SW 1271 (cell line): Measurements from ENCODE around the gene MXRA7.
A peak's percentile ranks its signal among the peaks of the same experiment; 100 is the strongest.

Source experiments
- DNase-seq, 2 experiments: peaks; one replicate each; lab custom pipeline; 2025; lab: John Stamatoyannopoulos, UW

MXRA7 gene

DNA sequence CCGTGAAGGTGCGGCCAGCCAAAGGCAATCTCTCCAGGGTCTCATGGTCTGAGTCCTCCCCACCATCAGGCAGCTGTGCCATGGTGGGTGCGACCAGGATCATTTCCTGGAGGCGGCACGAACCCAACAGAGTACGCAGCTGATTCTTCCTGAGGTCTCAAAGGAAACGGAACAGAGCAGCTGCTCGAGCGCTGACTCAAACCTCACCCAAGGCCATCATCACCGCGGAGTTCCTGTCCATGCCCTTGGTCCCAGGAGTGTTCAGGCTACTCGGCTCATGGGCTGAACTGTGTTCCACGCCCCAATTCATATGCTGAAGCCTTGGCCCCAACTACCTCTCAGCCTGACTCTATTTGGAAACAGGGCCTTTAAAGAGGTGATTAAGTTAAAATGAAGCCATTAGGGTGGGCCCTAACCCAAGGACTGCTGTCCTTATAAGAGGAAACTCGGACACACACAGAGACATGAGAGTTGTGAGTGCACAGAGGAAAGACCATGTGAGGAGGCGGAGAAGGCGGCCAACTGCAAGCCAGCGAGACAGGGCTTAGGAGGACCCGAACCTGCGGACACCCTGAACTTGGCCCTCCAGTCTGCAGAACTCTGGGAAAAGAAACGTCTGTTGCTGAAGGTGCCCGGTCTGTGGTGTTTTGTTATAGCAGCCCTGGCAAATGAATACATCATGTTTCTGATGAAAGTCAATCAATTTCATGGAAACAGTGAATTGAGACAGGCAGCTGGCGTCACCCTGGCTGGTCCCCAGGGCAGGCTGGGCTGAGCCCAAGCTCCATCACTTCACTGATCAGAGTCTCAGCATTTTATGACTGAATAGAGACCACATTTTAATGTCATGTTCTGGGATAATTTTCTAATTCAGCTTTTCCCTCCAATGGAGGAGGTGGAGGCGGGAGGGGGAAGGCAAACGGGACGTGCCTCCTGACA, 13.7 kb downstream of the MXRA7 start:
- DNase-seq, result peak; percentile 33 to 62

DNA sequence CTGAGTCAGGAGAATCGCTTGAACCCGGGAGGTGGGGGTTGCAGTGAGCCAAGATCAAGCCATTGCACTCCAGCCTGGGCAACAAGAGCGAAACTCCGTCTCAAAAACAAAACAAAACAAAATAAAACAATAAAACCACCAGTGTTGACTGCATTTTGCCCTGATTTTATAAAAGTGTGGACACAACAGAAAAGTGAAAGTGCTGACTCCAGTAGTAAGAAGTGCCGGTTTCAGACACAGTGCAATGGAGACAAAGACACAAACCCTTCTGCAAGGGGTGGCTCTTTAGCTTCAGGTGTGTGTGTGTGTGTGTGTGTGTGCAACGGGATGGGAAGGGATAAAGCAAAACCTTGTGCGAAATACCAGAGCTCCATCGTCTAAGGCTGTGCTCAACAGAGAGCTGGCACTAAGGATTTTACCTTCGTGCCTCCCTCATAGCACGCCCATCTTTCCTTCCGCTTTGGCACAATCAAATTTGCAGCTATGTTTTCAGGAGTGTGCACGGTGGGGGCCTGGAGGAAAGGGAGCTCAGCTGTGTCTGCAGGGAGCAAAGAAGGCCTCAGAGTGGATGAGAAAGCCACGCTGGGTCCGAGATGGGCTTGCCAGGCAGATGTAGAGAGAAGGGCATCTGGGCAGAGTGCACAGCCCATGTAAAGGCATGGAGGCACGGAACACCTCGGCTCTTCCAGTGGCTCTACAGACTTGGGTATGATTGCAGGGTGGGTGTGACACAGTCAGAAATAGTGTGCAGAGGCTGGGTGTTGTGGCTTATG, 15.5 kb downstream of the MXRA7 start:
- DNase-seq, result no peak

DNA sequence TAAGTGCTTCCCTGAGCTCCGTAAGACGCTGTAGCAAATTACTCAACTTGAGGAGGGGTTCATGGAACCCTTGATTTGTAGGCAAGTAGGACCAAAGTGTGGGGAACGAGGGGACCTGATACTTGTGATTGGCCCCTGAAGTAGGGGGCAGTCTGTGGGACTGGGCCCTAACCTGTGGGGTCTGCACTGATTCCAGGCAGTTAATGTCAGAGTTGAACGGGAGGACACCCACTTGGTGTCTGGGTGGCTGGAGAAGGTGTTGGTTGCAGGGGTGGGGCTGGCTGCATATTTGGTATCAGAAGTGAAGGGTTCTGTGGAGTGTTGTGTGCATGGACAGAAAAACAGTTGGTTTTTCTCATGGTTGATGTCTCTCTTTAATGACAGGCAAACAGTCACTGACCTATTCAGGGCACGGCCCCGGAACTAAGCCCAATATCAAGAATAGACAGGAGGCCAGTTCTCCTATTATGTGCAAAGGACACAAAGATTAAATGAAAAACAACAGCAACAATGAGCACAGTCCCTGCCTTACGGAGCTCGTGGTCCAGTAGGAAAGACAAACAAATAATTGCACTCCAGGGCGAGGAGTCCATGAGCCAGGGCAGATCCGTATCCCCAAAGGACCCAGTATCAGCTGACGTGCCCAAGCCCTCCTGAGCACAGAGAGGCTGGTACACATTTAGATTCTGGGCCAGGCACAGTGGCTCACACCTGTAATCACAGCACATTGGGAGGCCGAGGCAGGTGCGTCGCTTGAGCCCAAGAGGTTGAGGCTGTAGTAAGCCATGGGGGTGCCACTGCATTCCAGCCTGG, 19.2 kb downstream of the MXRA7 start:
- no peak for DNase-seq

DNA sequence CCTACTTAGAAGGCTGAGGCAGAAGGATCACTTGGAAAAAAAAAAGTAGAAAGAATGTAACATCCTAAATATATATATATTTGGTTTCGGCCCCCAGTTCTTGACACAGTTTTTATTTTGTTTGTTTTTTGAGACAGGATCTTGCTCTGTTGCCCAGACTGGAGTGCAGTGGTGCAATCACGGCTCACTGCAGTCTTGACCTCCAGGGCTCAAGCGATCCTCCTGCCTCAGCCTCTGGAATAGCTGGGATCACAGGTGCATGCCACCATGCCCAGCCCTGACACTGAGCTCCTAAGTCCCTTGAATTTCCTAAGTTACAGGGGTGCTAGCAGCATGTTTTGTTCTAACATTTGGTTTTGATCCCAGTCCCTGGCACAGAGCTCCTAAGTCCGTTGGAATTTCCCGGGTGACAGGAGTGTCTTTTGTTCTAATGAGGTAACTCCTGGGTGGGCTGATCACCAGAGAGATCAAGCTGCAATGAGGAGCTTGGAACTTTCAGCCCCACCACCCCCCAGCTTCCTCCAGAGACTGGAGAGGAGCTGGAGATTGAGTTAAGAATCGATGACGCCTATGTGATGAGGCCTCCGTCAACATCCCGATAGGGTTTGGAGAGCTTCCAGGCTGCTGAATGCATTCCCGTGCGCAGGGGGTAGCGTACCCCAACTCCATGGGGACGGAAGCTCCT, 20.0 kb downstream of the MXRA7 start:
- no peak for DNase-seq

DNA sequence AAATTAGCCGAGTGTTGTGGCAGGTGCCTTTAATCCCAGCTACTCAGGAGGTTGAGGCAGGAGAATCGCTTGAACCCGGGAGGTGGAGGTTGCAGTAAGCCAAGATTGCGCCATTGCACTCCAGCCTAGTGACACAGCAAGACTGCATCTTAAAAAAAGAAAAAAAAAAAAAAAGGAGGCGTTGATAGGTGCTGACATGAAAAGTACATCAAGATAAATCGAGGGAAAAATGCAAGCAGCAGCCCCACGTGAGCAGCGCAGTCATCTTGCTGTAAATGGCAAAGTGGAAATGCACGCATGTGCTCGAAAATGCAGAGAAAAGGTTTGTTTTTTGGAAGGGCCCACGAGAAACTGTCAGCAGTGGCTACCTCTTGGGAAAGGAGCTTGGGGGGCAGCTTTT, 20.9 kb downstream of the MXRA7 start:
- DNase-seq, result no peak

DNA sequence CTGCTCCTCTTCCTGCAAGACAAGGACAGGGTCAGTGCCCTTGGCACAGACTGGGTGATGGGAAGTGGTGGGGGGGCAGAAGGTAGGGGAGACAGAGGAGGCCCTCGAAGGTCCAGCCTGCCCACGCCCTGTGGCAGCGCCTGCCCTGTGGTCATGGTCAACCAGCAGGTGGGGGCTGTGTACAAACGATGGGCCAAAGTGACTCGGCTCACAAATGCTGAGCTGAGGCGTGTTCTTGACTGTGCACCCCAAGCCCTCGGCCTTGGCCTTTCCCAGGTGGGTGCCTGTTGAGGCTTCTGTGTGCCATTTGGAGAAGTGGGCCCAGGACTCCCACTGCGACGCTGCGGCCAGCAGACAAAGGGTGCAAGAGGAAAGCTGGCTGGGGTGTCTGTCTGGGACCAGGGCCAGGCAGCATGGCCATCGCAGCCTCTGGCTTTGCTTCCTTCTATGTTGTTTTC, 22.6 kb downstream of the MXRA7 start:
- DNase-seq, result no peak

DNA sequence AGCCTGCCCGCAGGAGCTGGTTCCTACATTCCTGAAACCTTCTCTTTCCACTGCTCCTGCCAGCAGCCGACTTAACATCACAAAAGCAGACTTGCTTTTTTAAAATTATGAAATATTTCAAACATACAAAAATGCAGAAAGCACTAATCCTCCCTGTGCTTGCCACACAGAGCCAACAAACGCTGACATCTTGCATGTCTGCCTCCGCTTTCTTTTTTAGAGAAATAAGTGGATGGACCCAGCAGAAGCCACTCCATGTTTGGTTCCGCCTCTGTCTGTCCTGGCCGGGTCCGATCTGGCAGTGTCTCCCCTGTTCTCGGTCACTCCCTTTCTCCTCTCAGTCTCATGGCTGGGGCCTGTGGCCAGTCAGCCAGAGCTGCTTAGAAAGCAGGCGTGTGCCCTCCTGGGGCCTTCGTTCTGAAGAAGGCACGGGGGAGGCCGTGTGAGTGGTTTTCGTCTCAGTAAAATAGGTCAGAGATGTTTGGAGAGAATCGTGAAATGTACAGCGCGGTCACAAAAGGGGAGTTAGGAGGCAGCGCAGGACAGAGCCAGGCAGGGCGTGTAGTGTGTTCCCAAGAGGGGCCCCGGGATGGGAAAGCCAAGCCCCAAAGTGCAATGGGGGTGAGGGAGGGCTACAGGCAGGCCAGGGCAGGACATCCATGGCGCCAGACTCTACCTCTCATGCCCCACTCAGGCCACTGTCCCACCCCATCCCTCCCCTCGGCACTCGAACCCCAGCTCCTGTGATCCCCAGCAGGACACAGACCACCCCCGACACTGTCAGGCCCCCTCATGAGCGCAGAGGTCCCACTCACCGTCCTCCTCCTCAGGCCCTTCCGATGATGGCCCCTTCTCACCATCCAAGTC, 23.2 kb downstream of the MXRA7 start:
- no peak for DNase-seq

DNA sequence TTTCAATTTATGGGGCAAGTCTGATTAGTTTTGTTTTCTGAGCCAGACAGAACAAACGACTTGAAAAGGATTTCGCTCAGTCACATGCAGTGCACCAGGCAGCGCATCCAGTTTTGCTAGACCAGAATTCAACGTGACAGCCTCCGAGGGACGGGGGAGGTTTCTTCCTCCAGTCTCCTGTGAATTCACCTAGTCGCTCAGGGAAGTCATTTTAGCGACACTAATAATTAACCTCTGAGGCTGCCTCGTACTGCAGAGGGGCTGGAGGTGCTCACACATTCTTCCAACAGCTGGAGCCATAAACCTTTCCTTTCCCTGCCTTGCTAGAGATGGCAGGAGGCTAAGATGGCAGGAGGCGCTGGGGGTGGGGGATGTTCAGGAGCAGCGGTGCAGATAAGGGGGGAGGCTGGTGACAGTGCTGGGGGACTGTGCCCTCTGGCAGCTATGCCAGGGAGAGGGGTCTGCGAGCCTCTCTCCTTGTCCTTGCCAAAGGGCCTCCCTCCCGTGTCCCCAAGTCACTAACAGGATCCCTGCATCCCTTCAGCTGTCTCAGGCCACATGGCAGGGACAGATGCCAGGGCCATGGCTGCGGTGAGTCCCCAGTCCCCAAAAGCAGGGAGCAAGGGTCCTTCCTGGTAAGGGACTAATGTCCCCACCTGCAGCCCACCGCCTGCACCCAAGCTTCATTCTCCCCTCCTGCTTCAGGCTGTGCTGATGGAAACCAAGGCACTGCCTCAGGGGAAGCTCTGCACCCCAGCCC, 24.0 kb downstream of the MXRA7 start:
- no peak for DNase-seq

DNA sequence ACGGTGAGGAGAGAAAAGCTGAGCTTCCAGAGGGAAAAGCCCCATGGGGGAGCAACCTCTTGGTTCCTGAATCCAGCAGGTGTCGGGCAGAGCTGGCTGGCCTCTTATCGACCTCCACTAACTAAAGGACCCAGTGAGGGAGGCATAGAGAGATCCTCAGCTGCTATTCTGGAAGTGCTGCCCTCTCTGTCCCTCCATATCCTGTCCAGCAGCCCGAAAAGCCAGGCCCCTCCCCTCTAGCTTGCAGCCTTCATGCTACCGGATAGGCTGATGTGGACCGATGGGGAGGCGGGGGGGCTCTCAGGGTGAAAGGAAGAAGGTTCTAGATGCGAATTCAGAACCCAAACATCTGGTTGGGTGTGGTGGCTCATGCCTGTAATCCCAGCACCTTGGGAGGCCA, 24.9 kb downstream of the MXRA7 start:
- no peak for DNase-seq

DNA sequence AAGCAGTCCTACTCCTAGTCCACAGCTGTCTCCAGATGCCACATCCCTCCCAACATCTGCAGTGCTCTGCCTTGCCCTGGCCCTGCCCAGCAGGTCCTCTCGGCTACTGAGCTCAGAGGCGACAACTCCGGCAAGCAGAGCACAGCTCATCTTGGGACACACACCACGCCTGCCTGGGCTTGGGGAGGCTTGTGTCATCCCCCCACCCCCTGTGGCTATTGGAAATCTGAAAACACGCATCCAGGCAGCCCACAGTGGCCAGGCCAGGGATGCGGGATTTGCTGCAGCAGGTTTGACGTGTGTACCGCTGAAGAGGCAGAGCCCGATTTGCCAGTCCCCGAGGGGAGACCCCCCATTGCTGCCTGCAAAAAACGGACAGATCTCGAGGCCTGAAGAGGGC, 25.4 kb downstream of the MXRA7 start:
- no peak for DNase-seq

DNA sequence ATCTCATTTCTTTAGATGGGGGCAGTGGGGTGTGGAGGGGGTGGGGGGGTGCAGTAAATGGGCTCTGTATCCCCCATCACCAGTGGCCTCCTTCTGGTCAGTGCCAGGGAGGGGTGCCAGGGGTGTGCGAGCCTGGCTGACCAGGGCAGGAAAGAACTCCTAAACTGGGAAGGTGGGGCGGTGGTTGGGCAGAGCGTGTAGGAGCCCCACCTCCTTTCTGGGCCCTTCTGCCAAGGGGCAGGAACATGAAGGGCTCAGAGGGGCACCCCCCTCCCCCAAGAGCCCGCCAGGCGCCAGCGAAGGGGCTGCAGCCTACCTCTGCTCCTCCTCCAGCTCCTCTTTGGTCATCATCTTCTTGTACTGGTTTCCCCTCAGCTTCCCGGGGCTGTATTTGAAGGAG, 26.0 kb downstream of the MXRA7 start:
- no peak for DNase-seq

DNA sequence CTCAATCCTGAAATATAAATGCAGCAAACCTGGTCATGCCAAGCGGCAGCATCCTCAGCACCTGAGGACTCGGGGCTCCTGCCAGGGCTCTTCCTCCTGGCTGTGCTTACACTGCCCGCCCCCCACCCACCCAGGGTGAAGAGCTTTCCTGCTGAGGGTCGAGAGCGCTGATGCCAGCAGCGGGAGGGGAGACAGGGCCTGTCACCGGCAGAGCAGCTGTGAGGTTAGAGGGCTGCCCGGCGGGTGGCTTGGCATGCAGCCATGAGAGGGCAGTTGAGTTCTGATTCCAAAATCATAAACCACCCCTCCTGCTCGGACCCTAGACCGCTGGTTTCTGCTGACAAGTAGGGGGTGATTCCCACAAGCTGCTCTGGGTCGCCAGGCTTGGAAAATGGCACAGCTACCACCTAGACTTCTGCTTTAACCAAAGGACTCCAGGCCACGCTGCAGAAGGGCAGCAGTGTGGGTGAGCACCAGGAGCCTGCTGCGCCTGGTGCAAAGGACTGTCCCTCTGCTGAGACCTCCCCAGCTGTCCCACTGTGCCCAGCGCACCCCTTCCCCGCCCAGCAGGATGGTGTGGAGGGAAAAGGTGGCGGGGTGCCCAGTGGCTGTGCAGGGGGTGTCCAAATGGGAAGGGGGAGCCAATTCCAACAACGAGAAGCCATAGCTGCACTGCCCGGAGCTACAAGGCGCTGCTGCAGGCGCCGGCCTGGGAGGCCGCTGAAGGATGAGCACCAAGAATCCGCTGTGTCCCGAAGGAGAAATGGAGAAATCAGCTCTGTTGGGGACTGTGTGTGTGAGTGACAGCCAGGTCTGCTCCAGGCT, 26.6 kb downstream of the MXRA7 start:
- DNase-seq, result no peak

DNA sequence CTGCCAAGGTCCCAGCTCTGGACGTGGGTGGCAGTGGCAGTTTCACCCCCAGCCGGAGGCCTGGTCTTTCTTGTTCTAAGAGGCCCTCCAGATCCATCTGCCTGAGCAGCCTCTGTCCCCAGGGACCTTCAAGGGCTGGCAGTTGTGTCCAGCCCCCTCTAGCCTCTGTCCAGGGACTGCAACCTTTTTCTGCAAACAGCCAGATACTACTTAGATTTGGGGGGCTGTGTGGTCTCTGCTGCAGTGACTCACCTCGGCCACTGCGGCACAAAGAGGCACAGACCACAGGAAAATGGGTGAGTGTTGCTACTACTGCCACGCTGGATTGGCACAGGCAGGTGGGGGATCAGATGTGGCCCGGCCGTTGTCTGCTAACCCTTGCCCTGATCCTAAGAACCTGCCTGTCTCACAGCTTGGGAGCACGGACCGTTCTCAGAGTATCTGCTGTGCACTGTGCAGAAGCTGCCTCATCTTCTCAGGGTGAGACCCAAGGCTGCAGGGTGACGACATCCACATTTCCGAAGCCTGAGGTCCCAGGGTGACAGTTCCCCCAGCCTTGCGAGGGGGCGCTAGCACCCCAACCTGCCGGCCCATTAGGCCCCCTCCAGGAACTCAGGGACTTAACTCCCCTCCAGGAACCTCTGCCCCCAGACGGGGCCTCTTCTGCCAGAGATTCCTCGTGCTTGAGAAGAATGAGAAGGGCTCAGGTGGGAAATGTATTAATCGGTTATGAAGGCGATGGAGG, 27.6 kb downstream of the MXRA7 start:
- DNase-seq, result no peak

DNA sequence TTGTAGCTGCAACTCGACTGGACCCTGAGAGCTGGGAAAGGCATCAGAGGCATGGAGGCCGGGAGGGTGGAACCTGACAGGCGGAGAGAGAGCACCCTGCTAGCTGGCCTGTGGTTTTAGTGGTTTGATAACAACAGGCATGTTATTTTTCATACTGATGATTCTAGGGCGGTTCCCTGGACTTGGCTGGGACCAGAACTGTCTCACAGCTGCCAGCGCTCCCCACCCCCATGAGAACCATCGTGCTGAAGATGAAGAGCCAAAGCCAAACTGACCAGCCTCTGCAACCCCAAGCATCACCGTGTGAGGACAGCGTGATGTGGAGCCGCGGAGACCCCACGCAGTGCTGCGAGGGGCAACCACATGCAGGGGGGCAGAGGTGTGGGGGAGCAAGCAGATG, 28.5 kb downstream of the MXRA7 start:
- DNase-seq, result no peak

DNA sequence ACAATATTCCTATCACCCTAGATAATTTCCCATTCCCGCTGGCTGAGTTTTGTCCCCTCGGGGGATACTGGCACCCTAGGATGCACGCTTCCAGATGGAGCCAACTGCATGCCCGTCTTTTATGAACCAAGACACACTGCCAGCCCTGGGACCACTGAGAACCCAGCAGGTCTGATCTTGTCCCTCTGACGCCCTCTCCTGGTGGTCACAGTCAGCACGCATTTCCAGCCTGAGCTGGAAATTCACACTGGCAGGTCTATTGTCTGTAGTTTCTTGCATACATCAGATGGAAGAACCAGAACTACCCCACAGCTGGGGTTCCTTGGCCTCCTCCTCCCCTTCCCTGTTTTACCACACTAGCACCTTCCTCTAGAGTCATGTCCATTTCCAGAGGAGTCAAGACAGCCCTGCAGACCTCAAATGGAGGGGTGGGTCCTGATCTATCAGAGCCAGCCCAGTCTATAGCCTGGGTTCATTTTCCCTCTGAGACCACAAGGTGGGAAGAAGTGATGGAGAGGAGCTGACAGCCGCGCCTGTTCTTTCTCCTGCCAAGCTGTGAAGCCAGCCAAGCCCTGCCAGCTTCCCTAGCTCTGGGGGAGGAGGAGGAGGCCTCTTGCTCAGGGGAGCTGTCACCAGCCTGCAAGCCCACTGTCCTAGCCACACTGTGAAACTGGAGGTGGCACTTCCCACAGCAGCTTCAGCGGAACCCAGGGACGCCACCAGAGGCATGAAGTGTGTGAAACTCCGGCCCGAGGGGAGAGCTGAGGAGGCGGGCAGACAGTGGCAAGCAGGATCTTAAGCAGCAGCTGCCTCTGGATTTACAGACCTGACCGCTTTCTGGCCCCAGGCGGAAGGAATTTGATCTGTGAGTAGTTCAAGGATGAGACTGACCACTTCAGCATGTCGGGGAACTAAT, 29.3 kb downstream of the MXRA7 start:
- DNase-seq, result peak; percentile 30 to 41

DNA sequence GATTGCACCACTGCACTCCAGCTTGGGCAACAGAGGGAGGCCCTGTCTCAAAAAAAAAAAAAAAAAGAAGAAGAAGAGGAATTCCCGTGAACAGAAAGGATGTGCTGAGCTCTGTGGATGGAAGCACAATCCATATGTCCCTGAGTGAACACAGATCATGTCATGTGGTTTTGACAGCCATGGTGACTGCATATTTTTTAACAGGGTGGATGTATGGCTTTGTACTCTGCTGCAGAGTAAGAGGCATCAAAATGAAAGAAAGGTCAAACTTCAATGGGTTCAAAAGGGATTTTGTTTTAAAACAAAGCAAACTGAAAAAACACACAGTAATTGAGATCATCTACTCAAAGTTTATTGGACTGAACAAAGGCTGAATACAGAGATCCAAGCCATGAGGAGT, 31.5 kb downstream of the MXRA7 start:
- no peak for DNase-seq

DNA sequence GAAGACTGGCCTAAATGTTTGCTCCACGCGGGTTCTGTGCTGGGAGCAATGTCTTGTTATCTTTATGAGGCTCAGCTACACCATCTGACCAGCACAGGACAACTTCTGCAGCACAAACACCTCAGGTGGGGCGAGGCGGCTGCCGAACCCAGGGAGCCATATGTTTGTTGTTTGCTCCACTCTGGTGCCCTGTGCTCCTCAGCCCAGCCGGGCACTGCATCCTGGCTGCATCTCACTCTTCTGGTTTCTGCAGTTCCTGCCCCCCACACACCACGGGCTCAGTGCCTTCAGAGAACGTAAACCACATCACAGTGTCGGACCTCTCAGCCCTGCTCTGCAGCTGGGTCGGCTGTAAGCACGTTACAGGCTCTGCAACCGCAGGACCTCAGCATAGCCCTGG, 32.4 kb downstream of the MXRA7 start:
- DNase-seq, result no peak
